Activated CD8-positive, alpha-beta memory T cell treated with anti-CD3 and anti-CD28 coated beads for 48 hours (primary cell): ENCODE measurements around the gene RGS7.
"Not testable (repeated sequence)": the region's sequence is repeated elsewhere in the genome, so short reads cannot be mapped to it uniquely, and the experiment has no call there.

Experiments
- DNase-seq, 3 experiments: peaks; one replicate each; pipeline ENCODE4 v3.0.0-alpha.2; 2020; ENCODE audit warnings: low read depth in 2 of 3, low spot score in 2 of 3

Gene RGS7

GRCh38 chr1:240743705-240744104, 613.3 kb downstream of the RGS7 start:
- no peak for DNase-seq

GRCh38 chr1:240739754-240740153, 617.3 kb downstream of the RGS7 start:
- no peak for DNase-seq

GRCh38 chr1:240739139-240739538, 617.9 kb downstream of the RGS7 start:
- DNase-seq, result no peak

- DNase-seq, result no peak
These were observed 619.2 kb downstream of the RGS7 start for GRCh38 chr1:240737766-240738265.

DNA sequence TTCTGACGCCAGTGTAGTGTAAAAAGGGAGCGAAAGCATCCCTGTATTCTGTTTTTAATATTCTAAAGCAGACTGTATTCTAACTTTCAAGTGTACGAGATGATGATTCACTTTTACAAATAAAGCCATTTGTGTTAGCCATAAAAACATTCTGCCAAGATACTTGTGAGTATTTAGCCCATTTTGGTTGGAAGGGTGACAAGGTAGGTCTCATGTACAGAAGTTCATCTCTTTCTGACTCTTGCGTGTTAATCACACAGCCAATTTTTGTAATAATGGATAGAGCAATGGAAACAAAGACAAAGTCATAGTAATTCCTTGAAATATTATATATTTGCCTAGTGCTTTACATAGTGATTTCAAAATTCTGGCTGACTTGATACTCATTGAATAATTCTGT, 619.7 kb downstream of the RGS7 start:
- no peak for DNase-seq

DNA sequence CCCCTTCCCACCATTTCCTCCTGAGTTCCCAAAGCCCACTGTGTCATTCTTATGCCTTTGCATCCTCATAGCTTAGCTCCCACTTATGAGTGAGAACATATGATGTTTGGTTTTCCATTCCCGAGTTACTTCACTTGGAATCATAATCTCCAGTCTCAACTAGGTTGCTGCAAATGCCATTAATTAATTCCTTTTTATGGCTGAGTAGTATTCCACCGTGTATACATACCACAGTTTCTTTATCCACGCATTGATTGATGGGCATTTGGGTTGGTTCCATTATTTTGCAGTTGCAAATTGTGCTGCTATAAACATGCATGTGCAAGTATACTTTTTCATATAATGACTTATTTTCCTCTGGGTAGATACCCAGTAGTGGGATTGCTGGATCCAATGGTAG, 622.3 kb downstream of the RGS7 start:
- not testable (repeated sequence) for DNase-seq

- DNase-seq, result no peak
These were observed 623.0 kb downstream of the RGS7 start for GRCh38 chr1:240734001-240734400.

- no peak for DNase-seq
These were observed 624.6 kb downstream of the RGS7 start for GRCh38 chr1:240732390-240732789.
